PFSK-1 (cell line): ENCODE data around the gene EPB41L4A.

Source experiments
- FOXP2 ChIP-seq: optimal IDR thresholded peaks from 2 replicates; pipeline ENCODE3; 2011; ENCODE audit warnings: borderline replicate concordance, control low read depth, inconsistent platforms; ENCODE audit not compliant: insufficient read depth; ENCODE audit errors: extremely low read length, extremely low read depth
- POLR2AphosphoS5 ChIP-seq: IDR thresholded peaks from 2 replicates; pipeline ENCODE4 v1.6.1; 2012; ENCODE audit warnings: low read depth, mild to moderate bottlenecking, control low read depth, low read length, moderate library complexity
- REST ChIP-seq, 2 experiments: IDR thresholded peaks; 2 replicates each; pipeline versions ENCODE4 v1.6.1 to v1.8.0; 2011 to 2012; ENCODE audit warnings: low read depth in 2 of 2, low read length in 2 of 2, control low read depth in 1 of 2, inconsistent platforms in 1 of 2, mild to moderate bottlenecking in 1 of 2, moderate library complexity in 1 of 2; ENCODE audit not compliant: insufficient read depth in 1 of 2
- SIN3A ChIP-seq: IDR thresholded peaks from 2 replicates; pipeline ENCODE4 v1.6.1; 2012; ENCODE audit warnings: mild to moderate bottlenecking, low read length, moderate library complexity, borderline replicate concordance; ENCODE audit not compliant: insufficient read depth
- TAF1 ChIP-seq: IDR thresholded peaks from 2 replicates; pipeline ENCODE4 v1.6.1; 2012; ENCODE audit warnings: low read length, control low read depth, borderline replicate concordance; ENCODE audit not compliant: insufficient read depth

GRCh38 chr5:112320408-112320807 lies 98.7 kb downstream of the EPB41L4A start:
- no peak for TF ChIP-seq TAF1
- no peak for TF ChIP-seq SIN3A
- TF ChIP-seq POLR2AphosphoS5: no peak
- no peak for TF ChIP-seq REST (IDR thresholded peaks at IDR 0.05; ENCODE audit: insufficient read depth in 1 of 2, low read depth in 2 of 2, low read length in 2 of 2)
- no peak for TF ChIP-seq FOXP2
